GM18873 (cell line): ENCODE results near the gene PCSK6.
A peak's percentile ranks its signal among the peaks of the same experiment; 100 is the strongest.
"Not testable (repeated sequence)": the region's sequence is repeated elsewhere in the genome, so short reads cannot be mapped to it uniquely, and the experiment has no call there.

Experiments used
- ATAC-seq: cut with Tn5 transposase; IDR thresholded peaks from one replicate; pipeline ENCODE4 v1.9.1; 2021; ENCODE audit warnings: mild to moderate bottlenecking, moderate library complexity, moderate number of reproducible peaks; ENCODE audit not compliant: unreplicated experiment, low FRiP score

The PCSK6 gene

DNA sequence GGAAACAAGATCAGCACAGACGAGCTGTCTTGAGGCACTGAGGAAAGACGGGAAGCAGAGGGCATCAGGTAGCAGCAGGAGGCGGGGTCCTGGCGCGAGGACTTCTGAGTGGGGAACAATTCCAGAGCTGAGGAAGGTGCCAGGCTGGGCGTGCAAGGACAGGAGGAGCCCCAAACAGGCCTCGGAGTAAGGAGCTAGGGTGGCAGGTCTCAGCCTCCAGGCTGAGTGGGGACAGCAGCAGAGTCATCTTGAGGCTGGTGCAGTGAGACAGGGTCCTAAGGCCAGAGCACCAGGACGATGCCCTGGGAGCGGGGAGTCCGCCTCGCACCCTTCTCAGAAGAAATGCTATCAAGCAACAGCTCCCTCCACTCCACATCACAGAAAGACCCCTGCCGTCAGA is 78.4 kb downstream of the PCSK6 start:
- ATAC-seq: no peak

DNA sequence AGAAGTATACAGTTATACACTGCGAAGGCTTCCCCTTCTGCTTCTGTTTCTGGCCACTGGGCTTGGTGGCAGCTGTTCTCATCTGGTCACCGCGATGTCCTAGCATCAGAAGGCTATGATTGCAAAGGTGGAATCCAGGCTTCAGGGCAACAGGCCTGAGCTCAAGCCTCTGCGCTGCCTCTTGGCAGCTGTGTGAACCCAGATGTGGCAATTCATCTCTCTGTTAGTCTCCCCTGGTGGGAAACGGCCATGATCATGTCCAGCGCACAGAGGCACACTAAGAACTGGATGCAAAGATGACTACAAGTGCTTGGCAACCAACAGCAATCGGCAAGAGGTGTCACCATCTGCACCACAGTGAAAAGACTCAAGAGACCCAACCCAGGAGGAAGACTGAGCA is 78.9 kb downstream of the PCSK6 start:
- ATAC-seq: no peak

DNA sequence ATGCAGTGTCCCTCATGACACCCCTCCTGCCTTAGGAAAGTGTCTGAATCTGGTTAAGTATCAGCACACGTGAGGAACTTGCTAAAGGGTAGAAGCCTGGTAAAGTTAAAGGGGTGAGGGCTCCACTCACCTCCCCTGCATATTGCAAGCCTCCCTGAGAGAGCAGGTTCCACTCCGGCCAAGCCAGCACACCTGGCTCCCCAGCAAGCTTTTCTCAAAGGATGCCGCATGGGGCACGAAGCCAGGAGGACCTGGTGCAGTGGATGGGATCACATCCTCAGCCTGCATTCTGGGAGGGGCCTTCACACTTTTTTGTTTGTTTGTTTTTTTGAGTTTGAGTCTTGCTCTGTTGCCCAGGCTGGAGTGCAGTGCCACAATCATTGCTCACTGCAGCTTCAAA is 79.9 kb downstream of the PCSK6 start:
- ATAC-seq: no peak

DNA sequence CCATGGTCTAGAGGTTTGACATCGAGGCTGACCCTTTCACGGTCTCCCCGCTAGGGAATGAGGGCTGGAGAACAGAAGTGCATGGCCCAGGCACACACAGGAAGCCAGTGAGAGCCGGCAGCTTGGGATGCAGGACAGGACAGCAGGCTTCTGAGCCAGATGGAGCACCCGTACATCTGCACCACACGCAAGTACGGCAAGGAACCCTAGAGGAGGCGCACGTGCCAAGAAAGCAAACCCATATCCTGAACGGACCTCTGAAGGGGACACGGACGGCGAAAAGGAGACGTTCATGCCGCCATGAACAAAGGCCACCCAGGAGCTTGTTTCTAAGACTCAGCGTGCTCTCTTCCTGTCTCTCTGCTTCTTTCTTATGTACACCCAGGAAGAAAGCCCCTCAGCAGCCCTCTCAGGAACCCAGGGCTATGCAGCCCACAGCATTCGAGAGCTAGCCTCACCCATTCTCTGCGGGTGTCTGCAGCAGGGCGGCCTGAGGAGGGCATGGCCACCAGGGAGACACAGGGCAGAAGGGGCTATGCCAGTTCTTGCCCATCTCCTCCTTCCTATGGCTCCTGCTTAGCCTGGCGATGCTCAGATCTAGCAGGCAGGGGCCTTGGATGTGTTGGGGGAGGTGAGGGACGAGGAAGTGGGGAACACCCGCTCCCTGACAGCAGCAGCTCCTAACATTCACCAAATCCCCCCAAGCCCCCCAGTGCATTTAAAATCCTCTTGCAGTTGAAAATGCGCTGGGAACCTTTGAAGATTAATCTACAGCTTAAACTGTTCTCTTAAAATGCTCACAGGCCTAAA is 81.3 kb downstream of the PCSK6 start:
- ATAC-seq: no peak

DNA sequence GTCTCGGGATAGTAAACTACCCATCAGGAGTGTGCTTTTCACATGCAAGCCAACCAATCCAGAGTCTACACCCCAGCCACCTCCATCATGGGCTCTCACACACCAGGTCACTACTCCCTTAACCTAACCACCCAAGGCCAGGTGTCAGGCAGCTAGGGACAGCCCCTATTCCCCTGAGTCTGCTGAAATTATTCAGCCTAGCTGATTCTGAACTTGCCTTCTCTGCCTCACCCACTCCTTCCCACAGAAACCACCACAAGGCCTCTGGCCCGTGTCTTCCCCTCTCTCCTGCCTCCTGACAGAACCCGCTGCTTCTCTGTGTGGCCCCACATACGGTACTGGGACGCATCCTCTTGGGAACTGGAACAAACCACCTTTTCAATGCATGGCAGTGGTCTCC is 82.1 kb downstream of the PCSK6 start:
- peak; percentile 98 for ATAC-seq

DNA sequence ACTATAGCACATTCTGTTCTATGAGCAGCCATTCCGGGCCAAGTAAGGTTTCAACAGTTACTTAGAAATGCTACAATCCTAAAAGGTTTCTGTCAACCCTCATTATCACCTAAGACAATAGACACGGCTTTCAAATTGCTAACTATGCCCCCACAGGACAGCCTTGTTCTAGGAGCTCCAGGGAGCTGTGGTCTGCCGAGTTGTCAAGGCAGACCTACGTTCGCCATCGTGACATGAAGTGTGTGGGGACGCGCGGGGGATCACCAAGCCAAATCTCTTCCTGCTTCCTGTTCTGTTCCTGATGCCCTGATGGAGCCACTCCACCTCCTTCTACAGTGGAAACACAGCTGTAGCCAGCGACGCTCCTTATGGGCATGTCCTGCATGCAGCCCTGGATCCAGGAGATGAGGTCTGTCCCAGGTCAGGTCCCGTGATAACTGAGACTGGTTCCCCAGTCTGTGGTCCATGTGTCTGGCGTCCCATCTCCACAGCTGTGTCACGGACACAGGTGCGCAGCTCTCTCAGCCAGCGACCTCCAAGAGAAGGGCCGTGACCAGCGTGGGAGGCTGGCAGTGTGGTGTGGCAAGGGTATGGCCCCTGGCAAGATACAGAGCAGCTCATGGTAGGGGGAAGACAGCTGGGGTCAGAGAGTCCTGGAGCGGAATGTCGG is 82.8 kb downstream of the PCSK6 start:
- ATAC-seq: no peak

DNA sequence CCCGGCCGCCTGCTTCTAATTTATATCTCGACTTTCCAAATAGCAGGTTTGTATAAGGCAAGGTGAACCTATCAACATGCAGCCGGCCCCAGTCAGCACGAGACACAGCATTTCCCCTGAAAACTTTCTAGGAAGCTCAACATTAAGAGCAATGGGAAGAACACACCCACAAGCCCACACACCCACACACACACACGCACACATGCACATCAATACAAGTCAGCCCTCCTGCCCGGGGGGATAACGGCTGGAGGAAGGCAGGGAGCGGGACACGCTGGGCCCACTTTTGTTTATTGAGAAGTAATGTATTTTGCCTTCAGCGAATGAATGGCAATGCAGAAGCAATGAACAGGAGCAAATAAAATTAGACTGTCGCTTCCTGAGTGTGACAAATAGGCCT is 83.5 kb downstream of the PCSK6 start:
- no peak for ATAC-seq

DNA sequence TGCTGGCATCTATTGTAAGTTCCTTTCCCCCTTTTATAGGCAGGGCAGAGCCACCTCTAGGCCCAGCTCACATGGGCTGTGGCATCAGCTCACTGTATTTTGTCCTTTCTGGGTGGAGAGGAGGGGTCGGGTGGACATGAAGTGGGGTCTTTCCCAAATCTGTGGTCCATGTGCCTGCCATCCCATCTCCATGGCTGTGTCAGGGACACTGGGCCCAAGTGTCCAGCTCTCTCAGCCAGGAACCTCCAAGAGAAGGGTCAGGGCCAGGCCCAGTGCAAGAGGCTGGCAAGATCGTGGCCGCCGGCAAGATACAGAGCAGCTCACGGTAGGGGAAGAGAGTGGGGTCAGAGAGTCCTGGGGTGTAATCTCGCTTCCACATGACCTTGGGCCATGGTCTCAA is 85.3 kb downstream of the PCSK6 start:
- no peak for ATAC-seq

DNA sequence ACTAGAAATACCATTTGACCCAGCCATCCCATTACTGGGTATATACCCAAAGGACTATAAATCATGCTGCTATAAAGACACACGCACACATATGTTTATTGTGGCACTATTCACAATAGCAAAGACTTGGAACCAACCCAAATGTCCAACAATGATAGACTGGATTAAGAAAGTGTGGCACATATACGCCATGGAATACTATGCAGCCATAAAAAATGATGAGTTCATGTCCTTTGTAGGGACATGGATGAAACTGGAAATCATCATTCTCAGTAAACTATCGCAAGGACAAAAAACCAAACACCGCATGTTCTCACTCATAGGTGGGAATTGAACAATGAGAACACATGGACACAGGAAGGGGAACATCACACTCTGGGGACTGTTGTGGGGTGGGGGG is 86.6 kb downstream of the PCSK6 start:
- ATAC-seq: not testable (repeated sequence)

DNA sequence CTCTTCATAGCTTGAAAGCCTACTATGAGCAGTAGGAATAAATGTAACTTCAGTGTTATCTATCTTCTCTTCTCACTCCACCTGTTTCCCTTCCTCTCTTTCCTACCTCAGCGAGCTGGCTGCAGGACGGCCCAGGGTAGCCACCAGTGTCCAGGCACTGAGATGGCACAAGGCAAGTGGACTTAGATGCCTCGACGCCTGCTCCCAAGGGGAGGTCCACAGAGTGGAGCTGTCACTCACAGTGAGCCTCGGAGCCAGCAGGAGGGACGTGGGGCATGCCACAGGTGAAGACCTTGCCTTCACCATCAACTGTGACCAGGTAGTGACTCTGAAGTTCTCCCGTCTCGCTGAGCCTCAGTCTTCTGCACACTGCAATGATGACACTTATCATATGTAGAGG is 88.2 kb downstream of the PCSK6 start:
- ATAC-seq: no peak

DNA sequence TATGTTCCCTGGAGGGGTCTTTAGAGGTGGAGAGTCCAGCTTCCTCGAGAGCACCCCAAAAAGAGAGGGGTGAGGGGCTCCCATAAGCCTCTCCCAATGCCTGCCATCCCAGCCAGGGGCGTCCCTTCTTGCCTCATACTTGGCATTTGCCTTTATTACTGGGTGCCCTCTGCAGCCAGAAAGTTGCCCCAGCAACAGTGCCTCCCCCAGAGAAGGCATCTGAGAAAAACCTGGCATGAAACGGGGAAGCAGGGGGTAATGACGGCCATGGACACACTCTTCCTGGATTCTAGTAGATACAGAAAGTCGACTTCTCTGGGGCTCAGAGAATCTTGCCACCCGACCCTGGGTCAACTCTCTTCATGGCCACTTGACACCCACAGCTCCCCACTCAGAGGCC is 90.1 kb downstream of the PCSK6 start:
- no peak for ATAC-seq

DNA sequence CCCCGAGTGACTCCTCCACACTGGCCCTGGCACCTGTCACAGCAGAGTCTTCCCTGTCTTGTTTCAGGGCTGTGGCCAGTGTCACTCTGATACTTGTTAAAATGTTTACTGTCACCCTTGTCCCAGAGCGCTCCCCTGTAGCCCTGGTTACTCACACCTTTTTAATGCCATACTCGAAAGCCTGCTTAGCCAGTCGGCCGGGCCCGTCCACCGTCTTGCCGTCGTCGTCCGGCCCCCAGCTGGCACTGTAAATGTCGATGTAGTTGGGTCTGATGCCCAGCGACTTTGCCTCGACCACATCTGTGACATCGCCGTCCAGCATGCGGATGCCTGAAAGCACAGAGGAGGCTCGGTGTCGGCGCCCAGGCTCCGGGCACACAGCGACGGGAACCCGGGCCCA is 91.3 kb downstream of the PCSK6 start:
- ATAC-seq: no peak

DNA sequence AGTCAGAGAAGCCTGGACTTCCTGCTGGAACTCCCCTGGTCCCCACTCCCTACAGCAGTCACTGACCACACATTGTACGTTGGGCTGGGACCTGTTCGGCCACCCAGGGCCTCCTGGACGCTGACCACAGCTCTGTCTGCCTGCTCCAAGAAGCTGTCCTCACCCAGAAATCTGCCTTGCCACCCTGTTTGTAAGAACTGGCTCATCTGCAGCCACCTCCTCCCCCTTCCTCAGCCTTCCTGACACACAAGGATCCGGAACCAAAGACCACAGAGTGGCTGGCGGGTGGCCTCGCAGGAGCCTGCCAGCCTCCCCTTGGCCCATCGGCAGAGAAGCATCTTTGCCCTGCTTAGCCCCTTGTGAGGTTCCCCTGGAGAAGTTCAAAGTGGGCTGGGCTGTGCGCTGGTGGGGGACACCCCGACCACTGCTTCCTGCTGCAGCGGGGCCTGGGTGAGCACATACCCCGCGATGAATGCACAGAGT is 91.9 kb downstream of the PCSK6 start:
- ATAC-seq: no peak

DNA sequence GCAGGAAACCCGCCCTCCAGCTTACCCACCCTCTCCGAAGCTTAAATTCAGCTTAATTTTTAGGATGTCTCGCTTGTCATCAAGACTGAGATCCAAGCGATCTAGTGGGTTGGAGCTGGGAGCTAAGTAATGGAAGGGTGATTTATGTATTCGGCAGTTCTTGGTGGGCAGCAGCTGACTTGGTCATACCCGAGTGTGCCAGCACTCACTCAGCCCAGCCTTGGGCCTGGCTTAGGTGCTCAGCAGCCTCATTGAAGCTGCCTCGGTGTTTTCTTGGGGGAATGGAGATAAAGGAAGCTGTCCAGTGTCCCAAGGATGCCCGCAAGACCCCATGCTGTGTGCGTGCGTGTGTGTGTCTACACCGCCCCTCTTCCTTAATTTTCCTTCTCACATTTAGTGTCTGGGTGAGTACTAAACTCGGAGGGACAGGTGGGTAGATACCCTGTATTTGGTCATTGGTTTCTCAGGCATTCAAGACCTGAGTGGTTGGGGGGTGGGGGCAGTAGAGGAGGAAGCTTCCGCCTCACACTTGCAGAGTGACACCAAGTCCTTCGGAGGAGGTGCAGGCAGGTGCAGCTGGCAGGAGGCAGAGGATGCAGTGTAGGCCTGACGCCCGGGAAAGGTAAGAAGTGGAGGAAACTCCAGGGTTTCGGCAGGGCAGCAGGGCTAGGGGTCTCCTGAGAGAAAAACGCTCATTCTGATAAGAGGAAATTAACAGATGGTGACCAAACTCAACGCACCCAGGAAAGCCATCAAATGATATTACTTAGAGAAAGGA is 92.8 kb downstream of the PCSK6 start:
- ATAC-seq: no peak

DNA sequence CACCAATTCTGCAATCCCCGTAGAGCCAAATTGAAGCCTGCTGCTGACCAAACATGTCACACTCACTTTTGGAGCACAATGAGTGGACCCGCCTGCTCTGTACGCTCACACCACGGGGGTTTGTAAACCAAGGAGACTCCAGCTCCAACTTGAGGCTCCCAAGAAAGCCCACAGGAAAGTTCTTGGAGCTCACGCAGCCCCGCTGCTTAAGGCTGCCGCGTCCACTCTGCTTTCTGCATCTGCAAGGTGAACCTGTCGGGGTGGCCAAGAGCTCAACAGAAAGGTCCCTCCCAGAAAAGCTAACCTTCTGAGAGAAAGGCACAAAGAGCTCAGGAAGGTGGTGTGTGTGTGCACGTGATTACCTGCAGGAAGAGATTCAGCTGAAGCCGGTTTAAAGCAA is 94.9 kb downstream of the PCSK6 start:
- ATAC-seq: no peak

DNA sequence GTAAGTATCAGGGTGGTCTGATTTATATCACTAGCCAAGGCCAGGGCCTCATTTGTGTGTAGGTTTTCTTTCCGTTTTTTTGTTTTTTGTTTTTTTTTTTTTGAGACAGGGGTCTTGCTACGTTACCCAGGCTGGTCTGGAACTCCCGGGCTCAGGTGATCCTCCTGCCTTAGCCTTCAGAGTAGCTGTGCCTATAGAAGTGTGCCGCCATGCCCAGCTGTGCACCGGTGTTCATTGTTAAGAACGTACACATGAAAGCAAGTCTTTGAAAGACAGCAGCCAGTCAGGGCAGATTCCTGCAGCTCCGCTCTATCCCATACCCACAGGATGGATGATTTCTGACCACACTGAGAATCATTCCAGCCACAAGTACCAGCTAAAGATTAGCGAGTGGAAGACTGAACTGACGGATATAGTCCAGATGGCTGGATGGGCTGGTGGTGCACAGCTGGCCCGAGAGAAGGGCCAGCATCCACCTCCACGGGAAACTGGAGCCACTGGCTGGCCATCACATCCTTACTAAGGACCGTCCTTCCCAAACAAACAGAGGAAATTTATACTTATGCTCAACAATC is 95.4 kb downstream of the PCSK6 start:
- no peak for ATAC-seq

DNA sequence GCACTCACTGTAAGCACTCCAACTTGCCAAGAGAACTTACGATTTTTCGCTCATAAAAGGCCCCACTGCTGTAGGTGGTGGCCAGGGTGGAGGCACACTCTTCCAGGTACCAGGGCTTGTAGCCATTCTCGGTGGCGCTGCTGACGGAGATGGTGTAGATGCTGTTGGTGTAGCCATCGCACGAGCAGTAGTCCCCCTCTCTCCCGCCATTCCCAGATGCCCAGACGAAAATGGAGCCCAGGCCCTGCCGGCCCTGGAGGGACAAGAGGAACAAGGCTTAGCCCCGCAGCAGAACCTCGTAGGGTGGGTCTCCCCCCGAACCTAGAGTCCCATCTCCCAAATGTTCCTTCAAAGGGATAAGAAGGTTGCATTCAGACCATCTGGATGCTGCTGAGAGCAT is 96.3 kb downstream of the PCSK6 start:
- ATAC-seq: no peak

DNA sequence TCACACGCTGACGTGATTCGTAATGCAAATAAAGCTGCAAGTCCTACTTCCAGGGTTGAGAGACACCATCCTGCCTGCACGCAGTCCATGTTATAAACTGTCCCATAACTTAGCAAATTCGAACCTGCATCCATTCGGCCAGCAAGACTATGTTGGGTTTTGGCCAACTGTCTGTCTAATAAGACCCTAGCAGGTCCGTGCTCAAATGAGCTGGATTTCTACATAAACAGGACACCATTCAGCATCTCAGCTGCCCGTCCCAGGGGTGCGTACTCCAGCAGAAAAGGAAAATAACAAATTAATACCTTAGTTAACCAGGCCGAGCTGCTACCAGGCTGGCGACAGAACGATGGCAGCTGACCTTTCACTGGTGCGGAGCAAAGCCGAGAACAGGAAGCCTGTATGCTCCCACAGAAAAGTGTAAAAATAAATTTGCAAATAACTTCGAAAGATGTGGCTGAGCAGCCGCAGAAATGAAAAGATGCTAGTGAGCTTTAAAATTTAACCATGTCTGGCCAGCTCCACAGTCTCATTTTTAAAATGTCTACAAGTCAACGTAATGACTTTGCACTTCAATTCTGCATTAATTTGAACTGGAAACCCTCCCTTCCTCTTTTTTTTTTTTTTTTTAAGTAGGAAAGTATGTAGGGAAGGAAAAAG is 97.4 kb downstream of the PCSK6 start:
- peak; percentile 72 for ATAC-seq

DNA sequence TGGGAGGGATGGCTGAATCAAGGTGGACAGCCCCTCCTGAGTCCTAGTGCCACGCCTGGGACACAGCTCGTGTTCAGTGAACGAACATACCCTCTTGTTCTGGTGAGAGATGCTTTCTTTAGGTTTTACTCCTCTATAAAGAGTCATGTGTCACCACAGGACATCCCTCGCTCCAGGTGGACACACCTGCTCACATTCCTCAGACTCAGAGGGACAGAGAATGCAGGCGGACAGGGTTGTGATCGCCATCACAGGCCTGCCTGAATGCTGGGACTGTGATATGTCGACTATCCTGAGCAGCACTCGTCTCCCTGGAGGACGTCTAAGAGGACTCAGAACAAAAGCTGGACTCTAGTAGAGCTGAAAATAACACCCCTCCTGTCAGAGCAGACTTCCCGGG is 98.1 kb downstream of the PCSK6 start:
- ATAC-seq: no peak

DNA sequence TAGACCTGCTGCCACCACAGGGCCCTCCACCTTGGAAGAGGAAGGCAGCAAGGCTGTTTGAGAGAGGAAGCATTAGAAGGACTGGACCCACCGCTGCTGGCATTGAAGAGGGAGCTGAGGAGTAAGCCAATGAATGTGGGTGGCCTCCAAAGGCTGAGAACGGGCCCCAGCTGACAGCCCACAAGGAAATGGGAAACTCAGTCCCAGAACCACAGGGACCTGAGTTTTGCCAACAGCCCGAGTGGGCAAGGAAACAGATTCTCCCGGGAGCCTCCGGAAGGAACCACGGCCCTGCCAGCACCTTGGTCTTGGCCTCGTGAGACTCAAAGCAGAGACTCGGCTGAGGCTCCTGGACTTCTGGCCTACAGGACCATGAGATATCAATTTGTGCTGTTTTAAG is 99.0 kb downstream of the PCSK6 start:
- no peak for ATAC-seq
